Epithelial cell of esophagus (primary cell): ENCODE data around the gene SLC36A4.
A peak's percentile ranks its signal among the peaks of the same experiment; 100 is the strongest.
"Not testable (repeated sequence)": the region's sequence is repeated elsewhere in the genome, so short reads cannot be mapped to it uniquely, and the experiment has no call there.

Experiments used
- DNase-seq: peaks from one replicate; pipeline ENCODE4 v3.0.0; 2010; ENCODE audit warnings: low read depth
- H3K4me3 ChIP-seq: 2 replicates; pipeline ENCODE4 v1.5.1; 2011; ENCODE audit warnings: mild to moderate bottlenecking, low read length, control low read depth
- TF ChIP-seq, protein P1 (sequence below): IDR thresholded peaks from 2 replicates; pipeline ENCODE4 v1.5.1; 2011; ENCODE audit warnings: low read depth, mild to moderate bottlenecking, low read length, control low read depth, inconsistent platforms; ENCODE audit not compliant: insufficient read depth; ENCODE audit errors: missing control alignments

Gene SLC36A4

GRCh38 chr11:93197380-93198214, at the start of gene SLC36A4:
Gene SLC36A4 (minus strand): TSS chr11:93197991. CDS start chr11:93197832, 159 bp downstream.
- peak; percentile 97 for DNase-seq
- H3K4me3 ChIP-seq = peak within 1 kb of the TSS; percentile 62
- TF ChIP-seq, protein P1, sequence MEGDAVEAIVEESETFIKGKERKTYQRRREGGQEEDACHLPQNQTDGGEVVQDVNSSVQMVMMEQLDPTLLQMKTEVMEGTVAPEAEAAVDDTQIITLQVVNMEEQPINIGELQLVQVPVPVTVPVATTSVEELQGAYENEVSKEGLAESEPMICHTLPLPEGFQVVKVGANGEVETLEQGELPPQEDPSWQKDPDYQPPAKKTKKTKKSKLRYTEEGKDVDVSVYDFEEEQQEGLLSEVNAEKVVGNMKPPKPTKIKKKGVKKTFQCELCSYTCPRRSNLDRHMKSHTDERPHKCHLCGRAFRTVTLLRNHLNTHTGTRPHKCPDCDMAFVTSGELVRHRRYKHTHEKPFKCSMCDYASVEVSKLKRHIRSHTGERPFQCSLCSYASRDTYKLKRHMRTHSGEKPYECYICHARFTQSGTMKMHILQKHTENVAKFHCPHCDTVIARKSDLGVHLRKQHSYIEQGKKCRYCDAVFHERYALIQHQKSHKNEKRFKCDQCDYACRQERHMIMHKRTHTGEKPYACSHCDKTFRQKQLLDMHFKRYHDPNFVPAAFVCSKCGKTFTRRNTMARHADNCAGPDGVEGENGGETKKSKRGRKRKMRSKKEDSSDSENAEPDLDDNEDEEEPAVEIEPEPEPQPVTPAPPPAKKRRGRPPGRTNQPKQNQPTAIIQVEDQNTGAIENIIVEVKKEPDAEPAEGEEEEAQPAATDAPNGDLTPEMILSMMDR = no peak

DNA sequence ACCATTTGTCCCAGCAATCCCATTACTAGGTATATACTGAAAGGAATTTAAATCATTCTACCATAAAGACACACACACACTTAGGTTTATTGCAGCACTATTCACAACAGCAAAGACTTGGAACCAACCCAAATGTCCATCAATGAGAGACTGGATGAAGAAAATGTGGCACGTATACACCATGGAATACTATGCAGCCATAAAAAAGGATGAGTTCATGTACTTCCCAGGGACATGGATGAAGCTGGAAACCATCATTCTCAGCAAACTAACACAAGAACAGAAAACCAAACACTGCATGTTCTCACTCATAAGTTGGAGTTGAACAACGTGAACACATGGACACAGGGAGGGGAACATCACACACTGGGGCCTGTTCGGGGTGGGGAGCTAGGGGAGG, 49.0 kb upstream of the SLC36A4 start:
- not testable (repeated sequence) for H3K4me3 ChIP-seq, DNase-seq

DNA sequence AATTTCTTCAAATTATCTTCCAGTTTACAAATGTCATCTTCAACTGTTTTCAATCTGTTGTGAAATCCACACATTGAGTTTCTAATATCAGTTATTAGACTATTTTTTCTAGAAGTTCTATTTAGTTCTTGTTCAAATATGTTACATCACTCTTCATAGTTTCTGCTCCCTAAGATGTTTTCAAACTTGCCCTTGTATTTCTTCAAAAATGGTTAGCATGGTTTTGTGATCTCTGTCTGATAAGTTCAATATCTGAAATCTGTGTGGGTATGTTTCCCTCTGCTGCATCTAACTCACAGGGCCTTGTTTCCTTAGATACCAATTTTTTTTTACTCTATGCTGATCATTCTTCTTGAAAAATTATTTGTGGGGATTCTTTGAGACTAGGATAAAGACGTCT, 46.2 kb upstream of the SLC36A4 start:
- DNase-seq = no peak
- TF ChIP-seq, protein P1 = no peak
- H3K4me3 ChIP-seq = no peak overlapping the region

DNA sequence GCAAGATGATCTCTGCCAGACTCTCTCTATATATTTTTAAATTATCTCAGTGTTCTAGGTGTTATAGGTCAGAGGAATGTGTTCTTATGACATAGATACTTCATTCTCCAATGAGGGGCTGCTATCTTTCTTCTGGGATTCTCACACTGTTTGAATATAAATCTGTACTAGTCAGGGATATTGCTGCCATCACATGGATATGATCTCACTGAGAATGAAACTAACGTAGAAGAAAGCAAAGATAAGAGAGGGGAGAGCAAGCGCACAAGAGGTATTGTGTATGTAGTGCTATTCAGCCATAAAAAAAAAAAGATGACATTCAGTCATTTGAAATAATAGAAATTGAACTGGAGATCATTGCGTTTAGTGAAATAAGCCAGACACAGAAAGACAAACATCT, 42.2 kb upstream of the SLC36A4 start:
- TF ChIP-seq, protein P1 = no peak
- DNase-seq = no peak
- no peak overlapping the region for H3K4me3 ChIP-seq

GRCh38 chr11:93238956-93239355, 41.2 kb upstream of the SLC36A4 start:
- TF ChIP-seq, protein P1 = no peak
- DNase-seq = no peak
- H3K4me3 ChIP-seq = no peak overlapping the region

GRCh38 chr11:93236741-93237675, 39.2 kb upstream of the SLC36A4 start:
- TF ChIP-seq, protein P1 = peak; percentile 62
- no peak overlapping the region for H3K4me3 ChIP-seq
- DNase-seq = peak; percentile 48

GRCh38 chr11:93234602-93235207, 36.9 kb upstream of the SLC36A4 start:
- peak; percentile 79 for DNase-seq
- TF ChIP-seq, protein P1 = peak; percentile 99
- no peak overlapping the region for H3K4me3 ChIP-seq
